K562 (cell line): ENCODE results near the gene FAM83G.
"Not testable (repeated sequence)": the region's sequence is repeated elsewhere in the genome, so short reads cannot be mapped to it uniquely, and the experiment has no call there.

Source experiments
- HOXB6 ChIP-seq: fragments of 250-450 bp; sonication (Bioruptor Pico); IDR thresholded peaks from 2 replicates; pipeline ENCODE4 v1.5.1; 2022; ENCODE audit warnings: mild to moderate bottlenecking, borderline replicate concordance
- POLR2AphosphoS5 ChIP-seq: IDR thresholded peaks from 2 replicates; pipeline ENCODE4 v1.6.1; 2011; ENCODE audit warnings: mild to moderate bottlenecking, low read depth, low read length, moderate library complexity; ENCODE audit not compliant: control insufficient read depth, insufficient read depth
- RCOR1 ChIP-seq, 2 experiments: IDR thresholded peaks; 2 replicates each; pipeline ENCODE4 v1.6.1; 2012; ENCODE audit warnings: low read depth in 2 of 2, low read length in 2 of 2, borderline replicate concordance in 1 of 2, improper control_type of control experiment in 1 of 2
- RFX5 ChIP-seq: IDR thresholded peaks from 2 replicates; pipeline ENCODE4 v1.6.1; 2011; ENCODE audit warnings: low read depth, mild to moderate bottlenecking, improper control_type of control experiment, low read length
- SMARCE1 ChIP-seq: fragments of 450-650 bp; IDR thresholded peaks from 2 replicates; pipeline ENCODE4 v1.7.1; 2016; ENCODE audit warnings: mild to moderate bottlenecking
- ZKSCAN1 ChIP-seq: fragments of 150-350 bp; IDR thresholded peaks from 2 replicates; pipeline ENCODE4 v1.6.1; 2016; ENCODE audit warnings: low read depth, low read length
- TF ChIP-seq, protein P1 (sequence below), 3 experiments: IDR thresholded peaks in 2 of 3; conservative IDR thresholded peaks in 1 of 3; 2 replicates each; pipeline ENCODE4 v1.5.1; 2011 to 2012; ENCODE audit warnings: low read length in 3 of 3, mild to moderate bottlenecking in 3 of 3, control low read depth in 2 of 3, improper control_type of control experiment in 1 of 3, inconsistent platforms in 1 of 3, low read depth in 1 of 3, mixed read lengths in 1 of 3, moderate library complexity in 1 of 3; ENCODE audit not compliant: insufficient read depth in 2 of 3
- TF ChIP-seq, protein P2 (sequence below): fragments of 450-650 bp; IDR thresholded peaks from 2 replicates; pipeline ENCODE4 v1.6.1; 2017; ENCODE audit warnings: mild to moderate bottlenecking, moderate library complexity
- TF ChIP-seq, protein P3 (sequence below): sonication (generic); formaldehyde crosslinking; IDR thresholded peaks from 2 replicates; pipeline ENCODE4 v1.8.1; 2023; ENCODE audit warnings: mild to moderate bottlenecking, missing genetic modification reagents
- TF ChIP-seq, protein P4 (sequence below), 2 experiments: IDR thresholded peaks; 2 replicates each; pipeline ENCODE4 v1.6.1; 2012; ENCODE audit warnings: improper control_type of control experiment in 2 of 2, low read depth in 2 of 2, low read length in 2 of 2, borderline replicate concordance in 1 of 2
- TF ChIP-seq, protein P5 (sequence below): fragments of 250-450 bp; sonication (Bioruptor Pico); IDR thresholded peaks from 2 replicates; pipeline ENCODE4 v1.8.0; 2021; ENCODE audit warnings: mild to moderate bottlenecking, moderate library complexity

DNA sequence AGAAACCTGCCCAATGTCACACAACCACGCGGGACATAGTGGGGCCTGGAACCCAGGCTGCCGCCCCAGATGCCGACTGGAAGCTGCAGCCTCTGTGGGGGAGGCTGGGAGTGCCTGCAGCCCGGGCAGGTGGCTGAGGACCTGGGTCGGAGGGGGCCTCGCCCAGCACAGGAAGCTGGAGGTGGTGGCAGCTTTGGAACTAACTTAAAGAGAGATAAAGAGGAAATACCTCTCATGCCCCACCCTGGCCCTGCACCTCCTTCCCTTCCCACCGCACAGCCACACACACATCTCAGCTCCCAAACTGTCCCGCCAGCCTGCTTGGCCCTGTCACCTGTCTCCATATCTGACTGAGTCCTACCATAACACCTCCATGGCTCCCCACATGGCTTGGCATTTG lies 35.8 kb upstream of the FAM83G start:
- TF ChIP-seq RFX5; RCOR1 (IDR thresholded peaks at IDR 0.05; ENCODE audit: borderline replicate concordance in 1 of 2, low read depth in 2 of 2, low read length in 2 of 2); ZKSCAN1; POLR2AphosphoS5; HOXB6 (CRISPR knock-in tag); SMARCE1: not testable (repeated sequence)
- TF ChIP-seq, protein P1, sequence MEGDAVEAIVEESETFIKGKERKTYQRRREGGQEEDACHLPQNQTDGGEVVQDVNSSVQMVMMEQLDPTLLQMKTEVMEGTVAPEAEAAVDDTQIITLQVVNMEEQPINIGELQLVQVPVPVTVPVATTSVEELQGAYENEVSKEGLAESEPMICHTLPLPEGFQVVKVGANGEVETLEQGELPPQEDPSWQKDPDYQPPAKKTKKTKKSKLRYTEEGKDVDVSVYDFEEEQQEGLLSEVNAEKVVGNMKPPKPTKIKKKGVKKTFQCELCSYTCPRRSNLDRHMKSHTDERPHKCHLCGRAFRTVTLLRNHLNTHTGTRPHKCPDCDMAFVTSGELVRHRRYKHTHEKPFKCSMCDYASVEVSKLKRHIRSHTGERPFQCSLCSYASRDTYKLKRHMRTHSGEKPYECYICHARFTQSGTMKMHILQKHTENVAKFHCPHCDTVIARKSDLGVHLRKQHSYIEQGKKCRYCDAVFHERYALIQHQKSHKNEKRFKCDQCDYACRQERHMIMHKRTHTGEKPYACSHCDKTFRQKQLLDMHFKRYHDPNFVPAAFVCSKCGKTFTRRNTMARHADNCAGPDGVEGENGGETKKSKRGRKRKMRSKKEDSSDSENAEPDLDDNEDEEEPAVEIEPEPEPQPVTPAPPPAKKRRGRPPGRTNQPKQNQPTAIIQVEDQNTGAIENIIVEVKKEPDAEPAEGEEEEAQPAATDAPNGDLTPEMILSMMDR (IDR thresholded peaks at IDR 0.05 in 2 of 3, conservative IDR thresholded peaks at IDR 0.05 in 1 of 3; ENCODE audit: insufficient read depth in 2 of 3, low read depth in 1 of 3, low read length in 3 of 3) = not testable (repeated sequence)
- TF ChIP-seq, protein P2, sequence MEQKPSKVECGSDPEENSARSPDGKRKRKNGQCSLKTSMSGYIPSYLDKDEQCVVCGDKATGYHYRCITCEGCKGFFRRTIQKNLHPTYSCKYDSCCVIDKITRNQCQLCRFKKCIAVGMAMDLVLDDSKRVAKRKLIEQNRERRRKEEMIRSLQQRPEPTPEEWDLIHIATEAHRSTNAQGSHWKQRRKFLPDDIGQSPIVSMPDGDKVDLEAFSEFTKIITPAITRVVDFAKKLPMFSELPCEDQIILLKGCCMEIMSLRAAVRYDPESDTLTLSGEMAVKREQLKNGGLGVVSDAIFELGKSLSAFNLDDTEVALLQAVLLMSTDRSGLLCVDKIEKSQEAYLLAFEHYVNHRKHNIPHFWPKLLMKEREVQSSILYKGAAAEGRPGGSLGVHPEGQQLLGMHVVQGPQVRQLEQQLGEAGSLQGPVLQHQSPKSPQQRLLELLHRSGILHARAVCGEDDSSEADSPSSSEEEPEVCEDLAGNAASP = not testable (repeated sequence)
- TF ChIP-seq, protein P3, sequence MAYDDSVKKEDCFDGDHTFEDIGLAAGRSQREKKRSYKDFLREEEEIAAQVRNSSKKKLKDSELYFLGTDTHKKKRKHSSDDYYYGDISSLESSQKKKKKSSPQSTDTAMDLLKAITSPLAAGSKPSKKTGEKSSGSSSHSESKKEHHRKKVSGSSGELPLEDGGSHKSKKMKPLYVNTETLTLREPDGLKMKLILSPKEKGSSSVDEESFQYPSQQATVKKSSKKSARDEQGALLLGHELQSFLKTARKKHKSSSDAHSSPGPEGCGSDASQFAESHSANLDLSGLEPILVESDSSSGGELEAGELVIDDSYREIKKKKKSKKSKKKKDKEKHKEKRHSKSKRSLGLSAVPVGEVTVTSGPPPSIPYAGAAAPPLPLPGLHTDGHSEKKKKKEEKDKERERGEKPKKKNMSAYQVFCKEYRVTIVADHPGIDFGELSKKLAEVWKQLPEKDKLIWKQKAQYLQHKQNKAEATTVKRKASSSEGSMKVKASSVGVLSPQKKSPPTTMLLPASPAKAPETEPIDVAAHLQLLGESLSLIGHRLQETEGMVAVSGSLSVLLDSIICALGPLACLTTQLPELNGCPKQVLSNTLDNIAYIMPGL (CRISPR knock-in tag) = not testable (repeated sequence)
- TF ChIP-seq, protein P4, sequence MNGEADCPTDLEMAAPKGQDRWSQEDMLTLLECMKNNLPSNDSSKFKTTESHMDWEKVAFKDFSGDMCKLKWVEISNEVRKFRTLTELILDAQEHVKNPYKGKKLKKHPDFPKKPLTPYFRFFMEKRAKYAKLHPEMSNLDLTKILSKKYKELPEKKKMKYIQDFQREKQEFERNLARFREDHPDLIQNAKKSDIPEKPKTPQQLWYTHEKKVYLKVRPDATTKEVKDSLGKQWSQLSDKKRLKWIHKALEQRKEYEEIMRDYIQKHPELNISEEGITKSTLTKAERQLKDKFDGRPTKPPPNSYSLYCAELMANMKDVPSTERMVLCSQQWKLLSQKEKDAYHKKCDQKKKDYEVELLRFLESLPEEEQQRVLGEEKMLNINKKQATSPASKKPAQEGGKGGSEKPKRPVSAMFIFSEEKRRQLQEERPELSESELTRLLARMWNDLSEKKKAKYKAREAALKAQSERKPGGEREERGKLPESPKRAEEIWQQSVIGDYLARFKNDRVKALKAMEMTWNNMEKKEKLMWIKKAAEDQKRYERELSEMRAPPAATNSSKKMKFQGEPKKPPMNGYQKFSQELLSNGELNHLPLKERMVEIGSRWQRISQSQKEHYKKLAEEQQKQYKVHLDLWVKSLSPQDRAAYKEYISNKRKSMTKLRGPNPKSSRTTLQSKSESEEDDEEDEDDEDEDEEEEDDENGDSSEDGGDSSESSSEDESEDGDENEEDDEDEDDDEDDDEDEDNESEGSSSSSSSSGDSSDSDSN (IDR thresholded peaks at IDR 0.05; ENCODE audit: borderline replicate concordance in 1 of 2, low read depth in 2 of 2, low read length in 2 of 2) = not testable (repeated sequence)
- TF ChIP-seq, protein P5, sequence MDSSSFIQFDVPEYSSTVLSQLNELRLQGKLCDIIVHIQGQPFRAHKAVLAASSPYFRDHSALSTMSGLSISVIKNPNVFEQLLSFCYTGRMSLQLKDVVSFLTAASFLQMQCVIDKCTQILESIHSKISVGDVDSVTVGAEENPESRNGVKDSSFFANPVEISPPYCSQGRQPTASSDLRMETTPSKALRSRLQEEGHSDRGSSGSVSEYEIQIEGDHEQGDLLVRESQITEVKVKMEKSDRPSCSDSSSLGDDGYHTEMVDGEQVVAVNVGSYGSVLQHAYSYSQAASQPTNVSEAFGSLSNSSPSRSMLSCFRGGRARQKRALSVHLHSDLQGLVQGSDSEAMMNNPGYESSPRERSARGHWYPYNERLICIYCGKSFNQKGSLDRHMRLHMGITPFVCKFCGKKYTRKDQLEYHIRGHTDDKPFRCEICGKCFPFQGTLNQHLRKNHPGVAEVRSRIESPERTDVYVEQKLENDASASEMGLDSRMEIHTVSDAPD (CRISPR knock-in tag) = not testable (repeated sequence)
